HG03571 (cell line): ENCODE results near the gene ZMIZ1.

Experiments
- ATAC-seq: cut with Tn5 transposase; IDR thresholded peaks from one replicate; pipeline ENCODE4 v1.9.1; 2021; ENCODE audit not compliant: unreplicated experiment

The ZMIZ1 gene

DNA sequence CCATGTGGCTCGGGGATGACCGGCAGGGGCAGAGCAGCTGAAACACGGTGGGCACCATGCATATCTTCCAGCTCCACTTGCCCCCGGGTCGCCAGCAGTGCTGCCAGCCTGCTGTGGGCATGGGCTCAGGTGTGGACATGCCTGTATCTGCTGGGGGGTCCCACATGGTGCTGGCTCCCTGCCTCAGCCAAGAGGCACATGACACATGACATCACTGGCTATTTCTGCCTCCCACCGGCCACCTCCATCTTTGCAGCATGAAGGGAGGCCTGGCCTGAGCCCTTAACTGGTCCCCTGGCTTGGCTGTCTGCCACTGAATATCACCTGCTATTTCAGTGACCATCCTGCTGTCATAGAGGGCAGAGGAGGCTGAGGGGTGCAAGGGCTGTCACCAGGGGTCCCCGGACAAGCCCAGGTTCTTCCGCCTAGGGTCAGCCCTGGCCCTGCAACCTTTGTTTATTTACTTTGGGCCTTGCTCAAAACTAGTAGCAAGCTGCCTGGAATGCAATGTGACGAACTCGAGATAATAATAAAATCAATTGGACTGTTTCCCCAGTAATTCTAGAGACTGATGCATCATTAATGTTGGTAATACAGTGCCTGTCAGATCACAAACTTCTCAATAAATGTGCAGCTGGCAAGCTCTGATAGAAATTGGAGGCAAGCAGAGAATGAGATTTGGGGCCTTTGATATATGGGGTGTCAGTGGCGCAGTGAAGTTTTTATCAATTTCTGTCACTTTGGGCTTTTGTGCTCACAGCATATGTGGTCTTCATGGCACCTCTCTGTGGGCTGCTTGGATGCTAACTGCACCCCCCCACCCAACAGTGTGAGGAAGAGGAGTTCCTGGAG lies 28.5 kb downstream of the ZMIZ1 start:
- ATAC-seq: no peak

DNA sequence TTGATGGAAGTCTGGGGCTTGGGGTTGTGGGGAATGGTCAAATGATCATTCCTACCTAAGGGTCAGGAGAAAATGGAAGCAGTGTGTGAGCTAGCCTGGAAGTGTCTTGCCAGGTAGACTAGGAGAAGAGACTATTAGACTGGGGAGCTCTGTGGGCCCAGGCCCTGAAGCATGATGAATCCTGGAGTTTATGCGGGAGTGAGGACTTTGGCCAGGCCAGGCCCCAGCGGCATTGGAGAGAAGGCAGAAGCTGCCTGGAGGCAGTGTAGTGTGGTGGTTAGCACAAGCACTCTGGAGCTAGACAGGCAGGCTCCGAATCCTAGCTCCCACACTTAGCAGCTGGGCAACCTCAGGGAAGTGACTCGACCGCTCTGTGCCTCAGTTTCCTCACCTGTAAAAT lies 29.3 kb downstream of the ZMIZ1 start:
- ATAC-seq: no peak

DNA sequence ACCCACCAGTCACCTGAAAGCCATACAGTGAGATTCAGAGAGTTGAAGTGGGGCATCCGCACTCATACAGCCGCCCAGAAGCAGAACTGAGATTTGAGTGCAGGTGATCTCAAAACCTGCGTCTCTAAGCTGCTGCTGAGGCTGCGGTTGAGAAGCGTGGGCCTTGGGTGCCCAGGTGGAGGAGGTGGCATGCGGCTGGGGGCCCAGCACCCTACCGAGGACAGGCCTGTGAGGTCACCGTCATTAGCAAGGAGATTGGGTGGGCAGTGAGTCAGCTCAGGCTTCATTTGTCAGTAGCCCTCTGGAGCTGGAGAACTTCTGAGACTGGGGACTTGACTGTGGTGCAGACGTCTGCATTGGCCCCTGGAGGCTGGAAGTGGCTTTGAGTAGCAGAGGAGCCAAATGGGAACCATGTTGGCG lies 29.8 kb downstream of the ZMIZ1 start:
- peak; percentile 67 for ATAC-seq

DNA sequence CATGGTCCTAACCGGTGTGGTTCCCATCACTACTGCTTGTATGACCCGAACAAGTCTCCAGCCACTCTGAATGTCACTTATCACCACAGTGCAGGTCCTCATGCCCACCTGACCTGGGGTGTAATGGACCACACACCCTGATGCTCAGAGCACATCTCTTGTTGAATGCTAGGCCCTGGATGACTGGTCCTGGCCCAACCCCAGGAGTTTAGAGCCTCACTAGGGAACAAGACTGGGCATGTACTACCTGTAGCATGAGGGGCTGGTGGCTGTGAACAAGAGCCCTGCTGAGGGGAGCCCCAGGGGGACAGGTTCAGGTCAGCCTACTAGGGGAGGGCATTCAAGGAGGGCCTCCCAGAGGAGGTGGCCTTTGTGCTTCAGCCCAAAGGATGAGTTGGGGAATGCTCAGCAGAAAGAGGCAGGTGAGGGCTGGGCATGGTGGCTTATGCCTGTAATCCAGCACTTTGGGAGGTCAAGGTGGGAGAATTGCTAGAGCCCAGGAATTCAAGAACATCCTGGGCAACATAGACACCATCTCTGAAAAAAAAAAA lies 31.2 kb downstream of the ZMIZ1 start:
- no peak for ATAC-seq

DNA sequence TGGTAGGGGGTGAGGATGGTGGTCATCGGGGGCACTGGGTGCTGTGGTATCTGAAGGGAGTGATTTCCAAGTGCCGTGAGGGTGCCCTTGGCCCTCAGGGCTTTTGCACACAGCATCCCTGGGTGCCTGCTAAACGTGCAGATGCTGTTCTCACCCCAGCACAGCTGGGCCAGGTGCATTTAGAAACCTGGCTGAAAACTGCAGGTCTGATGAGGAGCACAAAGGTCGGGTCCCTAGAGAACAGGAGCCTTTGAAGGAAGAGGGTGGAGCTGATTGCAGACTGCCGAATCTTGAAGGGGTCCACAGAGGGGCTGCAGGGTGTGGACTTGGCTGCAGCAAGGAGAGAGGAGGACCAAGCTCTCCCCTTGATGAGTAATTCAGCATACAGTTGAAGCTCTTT lies 32.0 kb downstream of the ZMIZ1 start:
- ATAC-seq: no peak

DNA sequence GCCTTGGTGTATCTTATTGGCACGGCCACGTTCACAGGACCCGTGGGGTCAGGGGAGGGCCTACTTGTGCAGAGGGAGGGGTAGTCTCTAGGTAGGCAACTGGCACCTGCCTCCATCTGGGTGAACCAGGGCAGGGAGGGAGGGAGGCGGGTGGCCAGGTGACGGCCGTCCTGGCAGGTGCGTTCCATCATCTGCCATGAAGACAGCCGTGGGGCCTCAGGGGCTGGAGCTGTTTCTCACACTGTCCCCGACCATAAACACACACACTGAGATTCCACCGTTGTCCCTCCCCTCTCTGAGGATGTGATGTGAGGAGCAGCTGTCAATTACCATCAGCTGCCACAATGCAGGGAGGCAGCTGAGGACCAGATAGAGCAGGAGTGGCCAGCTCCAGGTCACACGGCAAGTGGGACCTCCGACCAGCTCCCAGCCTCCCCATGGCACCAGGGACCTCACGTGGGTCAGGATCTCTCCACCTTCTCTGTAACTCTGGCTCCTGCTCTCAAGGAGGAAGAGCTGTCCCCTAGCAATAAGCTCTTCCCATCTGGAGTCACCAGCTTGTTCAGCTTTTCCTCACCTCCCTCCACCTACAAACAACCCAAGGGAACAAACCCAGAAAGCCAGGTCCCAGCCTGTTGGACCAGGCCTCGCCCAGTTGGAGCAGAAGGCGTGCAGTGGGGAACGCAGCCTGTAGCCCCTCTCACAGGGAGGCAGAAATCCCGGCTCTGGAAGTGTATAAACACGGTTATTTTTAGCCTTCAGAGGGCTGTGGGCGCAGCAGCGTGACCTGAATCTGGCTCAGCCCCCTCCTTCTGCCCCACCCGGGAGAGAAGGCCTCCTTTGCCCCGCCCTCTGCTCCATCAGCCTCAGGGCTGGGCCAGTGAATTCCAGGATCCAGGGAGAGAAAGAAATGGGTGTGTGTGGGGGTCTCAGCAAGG lies 33.1 kb downstream of the ZMIZ1 start:
- ATAC-seq: no peak

DNA sequence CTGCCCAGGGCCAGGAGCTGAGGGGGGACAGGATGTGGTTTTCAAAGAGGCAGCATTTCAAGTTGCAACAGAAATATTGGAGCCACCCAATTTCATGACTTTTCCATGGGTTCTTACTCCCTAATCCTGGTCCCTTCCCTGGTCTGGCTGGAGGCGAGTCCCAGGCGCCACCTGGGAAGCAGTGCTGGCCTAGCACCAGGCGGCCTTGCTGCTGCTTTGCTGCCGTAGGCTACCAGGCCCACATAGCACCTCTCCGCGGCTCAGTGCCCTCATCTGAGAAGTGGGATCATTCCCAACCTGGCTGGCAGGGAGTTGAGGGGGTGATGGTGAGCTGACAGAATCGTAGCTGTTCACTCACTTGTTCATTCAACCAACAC lies 33.7 kb downstream of the ZMIZ1 start:
- no peak for ATAC-seq

DNA sequence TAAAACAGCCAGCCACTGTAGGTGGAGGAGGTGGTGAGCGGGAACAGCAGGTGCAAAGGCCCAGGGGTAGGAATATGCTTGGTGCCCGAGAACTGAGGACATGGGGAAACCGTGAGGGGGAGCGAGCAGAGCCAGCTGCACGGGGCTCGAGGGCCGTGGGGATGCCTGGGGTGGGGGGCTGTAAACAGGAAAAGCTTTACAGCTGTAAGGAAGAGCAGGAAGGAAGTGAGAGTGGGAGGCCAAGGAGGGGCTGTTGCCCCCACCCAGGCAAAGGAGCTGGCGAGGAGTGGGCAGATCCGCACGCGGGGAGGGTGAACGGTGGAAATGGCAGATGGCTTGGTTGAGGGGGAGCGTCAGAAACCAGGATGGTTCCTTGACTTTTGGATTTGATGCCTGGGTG lies 34.4 kb downstream of the ZMIZ1 start:
- ATAC-seq: no peak

DNA sequence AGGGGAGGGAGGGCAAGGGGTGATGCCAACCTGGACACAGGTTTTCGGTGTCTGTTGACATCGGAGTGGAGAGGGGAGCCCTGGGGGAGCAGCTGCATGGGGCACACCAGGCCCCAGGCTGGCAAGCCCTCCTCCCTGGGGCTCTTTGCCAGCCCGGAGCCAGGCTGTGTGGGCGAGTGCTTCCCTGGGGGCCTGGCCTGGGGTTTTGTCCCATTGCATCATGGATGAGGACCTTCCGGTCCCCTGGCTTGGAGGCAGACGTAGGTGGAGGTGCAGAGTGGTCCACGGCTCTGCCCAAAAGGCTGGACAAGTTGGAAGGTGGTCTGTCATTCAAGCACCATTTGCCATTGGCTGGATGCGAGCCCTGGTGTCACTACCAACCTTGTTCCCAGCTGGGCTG lies 34.8 kb downstream of the ZMIZ1 start:
- no peak for ATAC-seq

DNA sequence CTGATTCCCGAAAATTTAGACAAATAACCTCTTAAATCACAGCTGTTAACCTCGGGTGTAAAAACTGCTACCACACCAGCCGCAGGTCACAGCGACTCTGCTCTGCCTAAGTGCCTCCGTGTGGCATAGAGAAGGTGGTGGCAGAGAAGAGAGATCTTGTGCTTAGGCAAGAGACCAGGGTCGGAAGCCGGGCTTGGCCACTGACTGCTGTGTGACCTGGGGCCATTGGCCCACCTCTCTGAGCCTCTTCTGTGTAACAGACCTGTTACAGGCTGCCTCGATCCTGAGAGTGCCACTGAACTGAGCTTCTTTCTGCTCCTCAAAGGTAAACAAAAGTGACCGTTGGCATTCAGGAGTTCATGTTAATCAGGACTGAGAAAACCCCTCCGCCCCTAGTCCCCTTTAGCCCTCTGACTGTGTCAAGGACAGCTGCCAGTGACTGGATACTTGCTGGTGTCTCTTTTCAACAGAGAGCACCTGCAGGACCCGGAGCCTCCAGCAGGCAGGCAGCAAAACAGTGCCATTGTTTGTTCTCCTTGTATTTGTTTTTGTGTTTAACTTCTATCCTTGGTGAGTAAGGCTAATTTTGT lies 36.5 kb downstream of the ZMIZ1 start:
- ATAC-seq: no peak

DNA sequence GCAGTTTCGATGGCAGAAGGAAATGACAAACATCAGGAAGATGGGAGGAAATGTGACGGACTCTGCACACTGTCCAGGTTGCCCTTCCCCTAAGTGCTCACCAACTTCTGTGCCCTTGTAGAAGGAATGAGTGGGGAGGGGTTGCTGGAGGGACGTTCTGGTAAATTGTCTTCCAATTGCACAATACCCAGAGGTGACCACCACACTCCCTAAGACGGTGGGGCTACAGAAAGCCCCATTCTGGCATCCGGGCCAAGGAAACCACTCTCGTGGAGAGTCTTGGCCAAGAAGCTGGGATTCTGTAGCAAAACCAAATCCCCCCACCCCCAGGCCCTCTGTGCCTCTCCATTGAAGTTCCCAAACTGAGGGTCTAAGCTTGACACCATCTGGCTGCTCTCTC lies 37.1 kb downstream of the ZMIZ1 start:
- no peak for ATAC-seq

DNA sequence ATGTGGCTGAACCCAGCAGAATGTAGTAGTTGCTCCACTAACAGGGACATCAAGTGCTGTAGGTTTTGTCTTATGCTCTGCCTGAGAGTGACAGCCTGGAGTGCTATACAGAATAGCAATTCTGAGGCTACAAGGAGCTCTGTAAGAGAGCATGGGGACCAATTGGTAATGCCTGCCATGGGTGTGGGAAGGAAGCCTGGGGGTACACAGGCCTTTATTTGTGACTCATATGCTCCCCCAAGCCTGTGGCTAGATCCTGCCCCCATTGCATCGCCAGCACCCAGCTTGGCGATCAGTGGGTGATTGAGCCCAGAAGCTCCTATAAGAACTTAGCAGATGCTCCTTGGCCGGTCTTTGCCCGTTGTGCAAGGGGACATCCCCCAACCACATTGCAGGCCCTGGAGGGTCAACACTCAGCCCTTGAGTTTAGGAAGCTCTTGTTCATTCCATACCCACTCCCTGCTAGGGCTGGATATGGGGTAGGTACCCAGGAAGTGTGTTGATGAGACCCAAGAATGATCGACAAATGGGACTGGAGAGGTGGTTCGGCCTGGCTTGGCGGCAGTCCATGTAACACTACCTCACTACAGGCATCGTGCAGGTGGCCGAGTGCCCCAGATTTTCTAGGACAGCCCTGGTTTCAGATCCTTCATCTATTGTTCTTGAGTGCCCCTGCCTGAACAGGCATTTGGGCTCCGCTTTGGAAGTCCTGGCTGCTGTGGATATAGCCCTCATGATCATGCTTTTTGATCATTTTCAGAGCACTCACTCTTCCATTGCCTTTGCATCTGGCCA lies 37.7 kb downstream of the ZMIZ1 start:
- ATAC-seq: no peak

DNA sequence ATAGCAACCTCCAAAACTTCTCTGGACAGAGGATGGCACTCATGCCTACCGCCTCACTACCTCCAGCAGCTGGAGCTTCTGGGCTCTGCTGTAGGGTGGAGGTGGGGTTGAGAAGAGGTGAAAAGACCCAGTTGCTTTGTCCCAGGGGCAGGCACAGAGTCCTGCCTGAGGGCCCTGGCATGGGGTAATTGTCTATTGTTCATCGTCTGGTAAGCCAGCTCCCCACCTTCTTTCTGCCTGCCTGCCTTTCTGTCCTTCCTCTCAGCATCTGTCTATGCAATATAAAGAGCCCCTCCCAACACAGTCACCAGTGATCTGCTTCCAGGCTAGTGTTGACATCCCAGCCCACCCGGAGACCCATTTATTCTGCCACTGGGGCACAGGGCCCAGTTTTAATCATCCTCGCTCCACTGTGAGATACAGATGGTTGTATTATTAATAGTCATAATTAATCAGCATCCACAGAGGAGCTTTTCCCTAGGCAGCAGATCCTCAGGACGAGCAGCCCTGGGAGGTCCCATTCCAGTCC lies 39.0 kb downstream of the ZMIZ1 start:
- ATAC-seq: no peak

DNA sequence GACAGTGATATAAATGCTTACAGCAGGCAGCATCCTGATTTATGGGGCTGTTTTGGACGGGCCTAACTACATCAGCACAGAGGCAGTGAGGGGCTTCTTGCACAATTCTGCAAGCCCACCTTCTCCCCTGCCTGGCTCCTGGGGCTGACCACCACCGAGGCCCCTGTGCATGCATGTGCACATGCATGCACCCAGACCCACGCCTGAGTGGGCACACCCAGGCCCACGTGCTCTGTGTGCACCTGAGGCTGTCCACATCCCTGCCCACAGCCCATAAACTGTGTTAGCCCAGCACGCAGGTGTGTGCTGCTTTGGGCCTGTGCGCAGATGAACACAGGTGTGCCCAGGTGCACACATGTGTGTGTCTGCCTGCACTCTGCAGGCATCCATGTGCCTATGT lies 40.0 kb downstream of the ZMIZ1 start:
- no peak for ATAC-seq

DNA sequence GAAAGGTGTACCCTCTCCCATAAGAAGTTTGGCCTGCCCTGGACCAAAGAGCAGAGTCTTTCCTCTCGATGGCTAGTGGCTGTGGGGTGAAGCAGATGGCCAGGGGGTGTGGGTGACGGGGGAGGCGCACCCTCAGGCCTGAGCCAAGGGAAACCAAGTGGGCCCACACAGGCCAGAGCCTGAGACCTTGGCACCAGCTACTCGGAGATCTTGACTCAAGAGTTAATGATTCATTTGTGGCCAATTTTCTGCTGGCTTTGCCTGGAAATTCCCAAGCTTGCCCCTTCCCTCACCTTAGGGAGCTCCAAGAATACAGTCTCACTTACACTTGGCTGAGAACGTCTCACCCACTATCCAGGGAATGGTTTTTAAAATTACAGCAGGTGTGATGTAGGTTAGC lies 42.7 kb downstream of the ZMIZ1 start:
- no peak for ATAC-seq

DNA sequence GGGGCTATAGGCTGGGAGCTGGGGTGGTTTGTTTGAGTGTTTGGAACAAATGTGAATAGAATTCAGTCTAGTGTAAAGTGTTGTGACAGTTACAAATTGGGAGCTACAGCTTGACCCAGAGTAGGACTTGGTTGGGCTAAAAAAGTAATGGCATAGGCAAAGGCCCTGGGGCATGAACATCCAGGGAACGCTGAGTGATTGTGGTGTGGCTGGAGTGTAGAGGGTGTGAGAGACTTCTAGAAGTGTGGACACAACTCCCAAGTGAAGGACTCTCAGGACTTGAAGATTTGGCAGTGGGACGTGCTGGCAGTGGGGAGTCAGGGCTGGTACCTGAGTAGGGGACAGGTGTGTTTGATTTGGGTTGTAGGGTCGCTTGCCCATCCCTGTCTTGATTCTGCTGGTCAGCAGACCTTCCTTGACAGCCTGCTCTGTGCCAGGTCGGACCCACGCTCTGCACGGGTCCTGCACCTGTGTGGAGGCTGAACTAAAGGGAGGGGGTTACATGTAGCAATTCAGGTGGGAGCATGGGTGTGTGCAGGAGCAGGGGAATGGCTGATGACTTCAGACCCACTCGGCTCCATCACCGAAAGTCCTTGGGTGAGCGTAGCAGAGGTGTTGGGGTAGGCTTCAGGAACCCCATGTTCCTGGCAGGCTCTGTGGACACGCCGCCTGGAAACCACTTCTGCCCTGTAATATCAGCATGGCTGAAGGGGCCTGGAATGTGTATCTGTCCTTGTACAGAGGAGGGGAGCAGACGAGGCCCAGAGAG lies 43.3 kb downstream of the ZMIZ1 start:
- ATAC-seq: no peak

DNA sequence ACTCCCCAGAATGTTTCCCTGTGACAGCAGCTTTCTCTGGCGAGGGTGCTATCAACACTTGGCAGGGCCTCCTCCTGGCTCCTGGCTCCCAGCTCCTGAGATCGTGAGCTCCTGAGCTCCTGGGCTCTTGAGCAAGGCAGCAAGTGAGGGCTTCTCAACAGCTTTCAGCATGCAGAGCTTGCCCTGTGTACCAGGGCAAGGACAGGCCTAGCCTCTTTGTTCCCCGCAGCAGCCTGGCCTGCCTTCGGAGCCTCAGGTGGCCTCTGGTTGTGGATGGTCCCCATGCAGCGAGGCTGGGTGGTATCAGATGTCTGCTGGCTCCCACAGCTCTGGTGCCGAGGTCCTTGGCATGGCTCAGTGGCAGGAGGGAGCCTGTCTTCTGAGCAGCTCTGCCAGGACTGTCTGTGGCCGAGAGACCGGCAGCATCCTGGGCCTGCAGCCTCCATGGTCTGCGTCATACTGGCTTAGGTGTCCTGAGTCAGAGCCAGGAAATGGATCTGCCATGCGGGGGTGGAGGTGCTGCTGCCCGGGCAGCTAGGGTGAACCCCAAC lies 44.2 kb downstream of the ZMIZ1 start:
- ATAC-seq: no peak

DNA sequence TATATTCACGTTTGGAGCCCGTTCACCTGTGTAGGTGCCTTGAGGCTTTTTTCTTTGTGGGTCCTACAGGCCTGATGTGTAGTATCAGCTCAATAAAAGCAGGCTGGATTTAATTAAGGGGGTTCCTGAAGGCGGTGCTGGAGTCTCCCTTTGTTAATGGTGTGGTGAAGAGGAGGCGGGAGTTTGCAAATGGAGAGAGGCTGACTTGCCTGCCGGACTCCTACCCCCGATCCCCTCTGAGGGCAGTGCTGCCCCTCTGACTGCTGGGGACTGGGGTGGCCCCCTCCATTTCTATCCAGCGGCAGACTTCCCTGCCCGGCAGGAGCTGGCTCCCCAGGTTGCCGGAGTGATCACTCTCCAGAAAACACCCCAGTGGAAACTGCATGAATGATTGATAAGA lies 45.1 kb downstream of the ZMIZ1 start:
- no peak for ATAC-seq

DNA sequence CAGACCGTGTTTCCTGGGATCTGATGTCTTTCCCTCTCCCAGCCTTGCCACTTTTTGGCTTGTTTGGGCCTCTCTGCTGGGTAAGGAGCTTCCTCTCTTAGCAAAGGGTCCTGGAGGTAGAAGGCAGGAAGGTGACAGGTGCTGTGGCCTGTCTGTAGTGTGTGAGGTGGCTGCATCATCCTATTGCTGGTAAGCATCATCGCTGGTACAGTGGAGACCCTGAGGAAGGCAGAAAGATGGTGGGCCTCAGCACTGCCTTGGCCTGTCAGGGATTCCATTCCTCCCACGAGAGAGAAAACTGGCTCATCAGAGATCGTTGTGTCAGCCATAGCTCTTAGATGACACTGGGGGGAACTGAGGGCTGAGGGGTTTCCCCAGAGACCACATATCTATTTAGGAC lies 46.5 kb downstream of the ZMIZ1 start:
- no peak for ATAC-seq
